Dedifferentiated amniotic fluid mesenchymal stem cell (primary cell): Measurements from ENCODE around the gene ESYT2.

Source experiments
- DNase-seq: peaks from one replicate; pipeline ENCODE4 v3.0.0-alpha.2; 2016; ENCODE audit errors: extremely low spot score

Gene ESYT2

GRCh38 chr7:158766570-158767281, 62.6 kb downstream of the ESYT2 start:
- no peak for DNase-seq

- DNase-seq: no peak
Measured at GRCh38 chr7:158765020-158765419, 64.3 kb downstream of the ESYT2 start.

- DNase-seq: no peak
Measured at GRCh38 chr7:158763454-158764033, 65.8 kb downstream of the ESYT2 start.

- no peak for DNase-seq
Measured at GRCh38 chr7:158761945-158762344, 67.4 kb downstream of the ESYT2 start.

- no peak for DNase-seq
Measured at GRCh38 chr7:158760936-158761335, 68.4 kb downstream of the ESYT2 start.

GRCh38 chr7:158760445-158760764, 68.9 kb downstream of the ESYT2 start:
- no peak for DNase-seq

- no peak for DNase-seq
Measured at GRCh38 chr7:158759749-158760444, 69.4 kb downstream of the ESYT2 start.

GRCh38 chr7:158759245-158759614, 70.1 kb downstream of the ESYT2 start:
- no peak for DNase-seq

GRCh38 chr7:158758586-158759244, 70.6 kb downstream of the ESYT2 start:
- no peak for DNase-seq

GRCh38 chr7:158757404-158757989, 71.8 kb downstream of the ESYT2 start:
- DNase-seq: no peak

GRCh38 chr7:158754746-158755444, 74.4 kb downstream of the ESYT2 start:
- no peak for DNase-seq

GRCh38 chr7:158753900-158754299, 75.4 kb downstream of the ESYT2 start:
- DNase-seq: no peak

GRCh38 chr7:158751751-158752150, 77.6 kb downstream of the ESYT2 start:
- no peak for DNase-seq

- no peak for DNase-seq
Measured at GRCh38 chr7:158751199-158751598, 78.1 kb downstream of the ESYT2 start.

GRCh38 chr7:158750702-158751101, 78.6 kb downstream of the ESYT2 start:
- no peak for DNase-seq

GRCh38 chr7:158749396-158749795, 79.9 kb downstream of the ESYT2 start:
- no peak for DNase-seq

GRCh38 chr7:158748335-158748734, 81.0 kb downstream of the ESYT2 start:
- DNase-seq: no peak

- DNase-seq: no peak
Measured at GRCh38 chr7:158747408-158747807, 81.9 kb downstream of the ESYT2 start.

- DNase-seq: no peak
Measured at GRCh38 chr7:158746957-158747356, 82.4 kb downstream of the ESYT2 start.

- no peak for DNase-seq
Measured at GRCh38 chr7:158745057-158745715, 84.1 kb downstream of the ESYT2 start.

- no peak for DNase-seq
Measured at GRCh38 chr7:158744070-158744469, 85.2 kb downstream of the ESYT2 start.
